Activated CD4-positive, CD25-positive, alpha-beta regulatory T cell (primary cell): ENCODE measurements around the gene EMC8.

Experiments used
- DNase-seq, 4 experiments: peaks; one replicate each; lab custom pipeline; 2025; lab: John Stamatoyannopoulos, UW

The EMC8 gene

DNA sequence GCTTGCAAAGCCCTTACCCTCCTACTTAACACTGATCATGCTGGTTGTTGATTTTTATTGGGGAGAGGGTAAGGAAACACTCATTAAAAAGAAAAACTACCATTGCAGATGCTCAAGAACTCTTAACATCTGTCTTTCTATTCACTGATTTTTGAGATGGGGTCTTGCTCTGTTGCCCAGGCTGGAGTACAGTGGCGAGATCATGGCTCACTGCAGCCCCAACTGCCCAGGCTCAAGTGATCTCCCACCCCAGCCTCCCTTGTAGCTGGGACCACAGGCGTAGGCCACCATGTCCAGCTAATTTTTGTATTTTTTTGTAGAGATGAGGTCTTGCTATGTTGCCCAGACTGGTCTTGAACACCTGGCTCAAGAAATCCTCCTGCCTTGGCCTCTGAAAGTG, 14.5 kb downstream of the EMC8 start:
- DNase-seq = no peak

DNA sequence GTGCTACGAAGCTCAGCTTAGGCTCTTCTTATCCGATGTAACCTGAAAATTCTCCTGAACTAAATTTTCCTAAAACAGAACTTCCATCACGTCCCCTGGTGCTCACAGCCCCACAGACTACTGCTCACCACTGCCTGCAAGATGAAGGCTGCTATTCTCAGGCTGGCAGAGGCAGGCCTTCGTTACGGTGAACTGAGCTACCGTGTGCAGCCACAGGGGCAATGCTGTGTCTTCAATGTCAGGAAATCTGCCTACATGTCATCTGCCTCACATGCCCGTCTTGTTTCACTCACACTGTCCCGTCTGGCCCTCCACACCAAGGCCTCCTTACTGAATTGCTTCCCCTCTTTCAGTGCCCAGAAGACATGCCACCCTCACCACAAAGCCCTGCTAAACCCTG, 15.9 kb downstream of the EMC8 start:
- no peak for DNase-seq

DNA sequence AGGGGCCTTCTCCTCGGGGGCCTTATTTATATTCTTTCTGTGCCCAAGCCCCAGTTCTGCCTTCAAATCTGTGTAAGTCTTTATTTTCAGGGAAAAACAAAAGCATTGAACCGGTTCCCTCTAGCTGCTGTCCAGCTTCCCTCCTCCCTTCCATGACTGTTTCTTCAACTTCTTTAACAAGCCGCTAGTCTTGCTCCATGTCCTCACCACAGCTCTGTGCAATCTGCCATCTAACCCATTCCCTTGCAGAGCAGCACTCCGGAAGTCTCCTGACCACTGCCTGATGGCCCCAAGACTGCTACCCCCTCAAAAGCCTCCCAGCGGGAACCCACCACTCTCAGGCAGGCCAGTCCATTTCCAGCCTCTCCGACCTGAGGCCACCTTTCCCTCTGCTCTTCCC, 16.9 kb downstream of the EMC8 start:
- no peak for DNase-seq

DNA sequence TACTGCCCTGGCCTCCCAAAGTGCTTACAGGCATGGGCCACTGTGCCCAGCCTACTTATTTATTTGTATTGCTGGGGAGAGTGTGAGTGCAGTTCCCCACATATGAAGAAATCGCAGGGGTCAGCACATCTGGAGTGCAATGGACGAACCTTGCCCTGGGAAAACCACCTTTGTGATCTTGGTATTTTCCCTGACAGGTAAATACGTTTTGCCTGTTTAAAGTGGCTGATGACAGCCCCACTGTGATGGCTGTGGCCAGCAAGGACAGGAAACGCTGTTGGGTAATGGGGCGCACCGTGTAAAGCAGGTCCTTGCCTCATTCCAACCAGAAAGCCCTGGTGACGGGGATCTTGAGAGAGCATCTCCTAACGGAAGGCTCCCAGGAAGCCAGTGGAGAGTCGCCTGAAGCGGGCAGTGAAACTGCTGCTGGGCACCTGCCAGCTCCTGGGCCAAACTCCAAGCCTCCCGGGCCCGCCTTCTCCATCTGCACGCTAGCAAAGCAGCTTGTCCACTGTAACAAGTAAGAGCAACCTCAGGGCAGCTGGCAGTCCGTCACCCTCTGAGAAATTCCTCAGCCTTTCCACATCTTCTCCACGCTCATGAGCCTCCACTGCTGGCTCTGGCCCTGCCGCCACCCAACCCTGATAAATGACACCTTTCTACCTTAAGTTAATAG, 17.5 kb downstream of the EMC8 start:
- no peak for DNase-seq

DNA sequence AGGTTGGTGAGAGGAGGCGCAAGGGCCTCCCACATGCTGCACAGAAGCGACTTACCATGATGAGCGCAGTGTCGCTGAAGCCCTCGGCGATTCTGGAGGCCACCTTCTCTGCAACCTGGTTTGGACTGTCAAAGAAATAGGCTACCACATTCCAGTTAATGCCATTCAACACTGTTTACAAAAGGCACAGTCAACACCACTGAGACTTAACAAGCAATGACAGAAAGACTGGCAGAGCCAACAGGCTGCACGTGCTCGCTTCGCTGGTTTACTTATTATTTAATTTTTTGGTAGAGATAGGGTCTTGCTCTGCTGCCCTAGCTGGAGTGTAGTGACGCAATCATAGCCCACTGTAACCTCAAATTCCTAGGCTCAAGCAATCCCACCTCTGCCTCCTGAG, 18.2 kb downstream of the EMC8 start:
- DNase-seq = no peak

DNA sequence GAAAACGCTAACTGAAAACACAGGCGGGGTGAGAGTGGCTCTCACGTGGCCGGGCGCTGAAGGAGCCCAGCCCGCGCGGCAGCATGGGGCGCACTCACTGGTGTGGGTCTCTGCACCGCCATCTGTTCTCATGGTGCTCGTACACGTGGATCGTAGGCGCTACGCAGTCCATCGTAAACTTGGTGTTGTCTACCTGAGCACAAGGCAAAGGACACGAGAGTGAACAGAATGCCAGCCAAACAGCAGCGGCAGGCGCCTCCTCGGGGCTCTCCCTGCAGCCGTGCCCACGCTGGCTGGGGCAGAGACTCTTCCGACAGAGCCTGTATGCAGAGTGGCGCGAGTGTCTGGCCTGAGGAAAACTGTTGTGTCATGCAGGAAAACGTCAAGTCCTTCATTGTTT, 19.1 kb downstream of the EMC8 start:
- no peak for DNase-seq

DNA sequence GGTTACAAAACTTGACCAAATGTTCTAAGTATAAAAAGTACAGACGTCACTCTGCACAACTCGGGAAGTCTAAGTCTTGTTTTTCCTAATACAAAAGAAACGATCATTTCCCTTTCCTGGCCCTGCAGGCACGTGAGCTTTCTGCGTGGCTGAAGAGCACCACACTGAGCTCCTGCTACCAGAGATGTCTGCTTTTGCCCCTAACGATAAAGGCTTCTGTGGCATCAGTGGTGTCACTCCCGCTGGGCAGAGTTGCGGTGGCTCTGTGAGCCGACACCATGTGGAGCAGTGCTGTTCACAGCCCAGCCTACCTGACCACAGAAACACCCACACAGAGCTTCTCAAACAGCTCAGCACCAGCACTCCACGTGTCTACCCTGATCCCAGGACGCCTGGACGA, 20.5 kb downstream of the EMC8 start:
- no peak for DNase-seq

DNA sequence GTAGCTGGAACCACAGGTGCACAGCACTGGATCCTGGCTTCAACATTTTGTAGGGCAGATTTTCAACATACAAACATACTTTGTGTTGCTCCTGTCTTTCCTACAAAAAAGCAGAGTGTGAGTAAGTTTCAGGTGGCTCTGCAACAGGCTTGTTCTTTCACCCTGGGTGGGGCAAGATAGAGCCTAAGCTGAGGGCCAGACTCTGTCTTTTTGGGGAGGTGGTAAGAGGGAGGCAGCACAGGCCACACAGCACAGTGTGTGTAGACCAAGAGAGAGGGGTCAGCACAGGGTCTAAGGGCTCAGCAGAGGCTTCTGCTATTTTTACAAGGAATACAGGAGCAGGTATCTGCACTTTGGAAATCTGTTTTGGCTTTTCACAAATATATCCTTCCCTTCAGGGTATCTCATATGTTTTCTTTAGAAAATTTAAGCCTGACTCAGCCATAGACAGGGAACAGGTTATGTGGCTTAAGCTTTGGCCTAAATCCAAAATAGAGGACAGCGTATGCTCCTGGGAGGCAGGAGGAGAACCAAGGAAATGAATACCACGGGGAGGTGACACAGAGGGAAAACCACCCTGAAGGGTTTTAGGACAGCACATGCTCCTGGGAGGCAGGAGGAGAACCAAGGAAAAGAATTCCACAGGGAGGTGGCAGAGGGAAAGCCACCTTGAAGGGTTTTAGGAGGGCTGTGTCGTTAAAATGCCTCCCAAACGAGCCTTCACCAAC, 21.6 kb downstream of the EMC8 start:
- no peak for DNase-seq

DNA sequence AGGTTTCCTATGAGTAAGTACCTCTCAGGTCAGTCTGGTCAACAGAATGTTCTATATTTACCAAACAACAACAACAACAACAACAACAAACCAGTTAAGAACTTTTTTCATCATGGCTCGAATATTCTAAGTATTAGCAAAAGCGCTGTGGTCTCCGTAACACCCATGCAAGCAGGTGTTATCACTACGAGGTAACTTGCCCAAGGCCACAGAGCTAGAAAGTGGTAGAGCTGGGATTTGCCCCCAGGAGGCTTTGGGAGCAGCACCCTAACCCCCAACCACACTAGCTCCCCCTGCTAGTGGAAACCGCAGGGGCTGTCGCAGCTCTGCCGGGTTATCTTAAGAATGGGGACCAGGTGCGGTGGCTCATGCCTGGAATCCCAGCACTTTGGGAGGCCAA, 24.5 kb downstream of the EMC8 start:
- no peak for DNase-seq

DNA sequence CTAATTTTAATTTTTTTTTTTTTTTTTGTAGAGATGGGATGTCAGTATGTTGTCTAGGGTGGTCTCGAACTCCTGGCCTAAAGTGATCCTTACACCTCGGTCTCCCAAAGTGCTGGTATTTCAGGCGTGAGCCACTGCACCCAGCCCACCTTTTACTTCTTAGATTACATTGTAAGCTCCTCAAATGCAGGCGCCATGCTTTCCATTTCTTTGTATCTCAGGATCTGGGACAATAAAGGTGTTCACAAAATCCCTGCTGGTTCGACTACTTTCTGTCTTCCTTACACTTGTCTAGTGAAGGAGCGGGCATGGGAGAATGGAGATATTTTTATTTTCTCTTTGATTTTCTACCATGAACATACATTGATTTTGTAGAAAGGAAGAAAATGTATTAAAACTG, 25.2 kb downstream of the EMC8 start:
- no peak for DNase-seq

DNA sequence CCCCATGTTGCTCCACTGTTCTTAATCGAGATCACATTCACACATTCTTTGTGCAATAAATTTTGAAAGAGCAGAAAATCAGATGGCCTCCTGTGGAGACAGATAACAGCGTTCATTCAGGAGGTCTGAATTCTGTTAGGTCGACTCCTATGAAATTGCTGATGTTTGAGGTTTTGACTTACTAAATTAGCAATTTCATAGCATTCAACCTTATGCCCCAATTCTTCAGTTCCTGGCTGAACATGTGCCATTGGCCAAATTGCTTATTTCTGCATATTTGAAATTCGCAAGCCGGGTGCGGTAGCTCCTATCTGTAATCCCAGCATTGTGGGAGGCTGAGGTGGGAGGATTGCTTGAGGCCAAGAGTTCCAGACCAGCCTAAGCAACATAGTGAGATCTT, 26.3 kb downstream of the EMC8 start:
- DNase-seq = no peak

DNA sequence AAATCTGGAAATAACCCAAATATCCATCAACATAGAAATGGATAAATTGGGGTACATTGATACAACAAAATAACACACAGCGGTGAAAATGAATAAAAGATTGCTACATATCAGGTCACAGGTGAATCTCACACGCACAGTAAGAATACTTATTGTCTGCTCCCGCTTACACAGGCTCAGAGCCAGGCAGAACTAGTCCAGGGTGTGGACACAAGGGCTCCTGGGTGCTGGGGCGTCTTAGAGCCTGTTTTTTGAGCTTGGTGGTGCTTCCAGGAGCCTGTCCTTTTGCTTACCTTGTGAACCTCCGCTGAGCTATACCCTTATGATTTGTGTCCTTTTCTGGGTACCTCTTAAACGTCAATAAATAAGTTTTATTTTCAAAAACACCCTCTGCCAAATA, 28.6 kb downstream of the EMC8 start:
- no peak for DNase-seq

DNA sequence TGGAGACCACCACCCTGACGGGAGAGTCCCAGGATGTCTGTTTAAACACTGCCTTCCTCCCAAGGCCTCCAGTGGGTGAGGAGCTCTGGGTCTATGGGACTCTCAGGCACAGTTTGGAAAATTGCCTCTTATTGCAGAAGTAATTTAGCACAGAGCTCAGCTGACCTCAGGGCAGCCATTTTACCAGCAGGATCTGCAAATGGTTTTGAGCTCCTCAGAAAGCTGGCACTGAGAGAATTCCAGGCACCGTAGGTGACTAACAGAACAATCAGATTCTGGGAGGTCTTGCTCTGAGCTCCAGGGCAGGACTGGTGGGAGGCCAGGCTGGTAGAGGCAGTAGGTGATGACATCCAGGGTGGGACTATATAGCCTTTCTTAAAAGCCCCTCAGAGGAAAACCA, 31.1 kb downstream of the EMC8 start:
- no peak for DNase-seq

DNA sequence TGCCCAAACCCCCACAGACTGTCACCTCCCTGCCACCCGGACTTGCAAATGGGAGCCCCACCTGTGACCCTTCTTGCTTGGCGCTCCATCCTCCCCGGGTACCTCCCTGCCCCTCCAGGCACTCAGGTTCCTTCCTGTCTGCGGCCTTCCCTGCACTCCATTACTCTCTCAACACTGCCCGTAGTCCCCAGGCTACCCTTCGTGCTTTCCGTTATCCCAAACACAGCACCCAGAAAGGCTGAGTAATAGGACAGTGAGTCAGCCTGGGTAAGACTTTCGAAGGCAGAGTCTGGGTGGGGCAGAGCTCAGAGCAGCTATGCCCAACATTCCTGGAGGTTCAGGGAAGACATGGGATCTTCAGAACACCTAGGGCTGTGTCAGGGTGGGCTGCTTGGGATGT, 31.8 kb downstream of the EMC8 start:
- DNase-seq = no peak

DNA sequence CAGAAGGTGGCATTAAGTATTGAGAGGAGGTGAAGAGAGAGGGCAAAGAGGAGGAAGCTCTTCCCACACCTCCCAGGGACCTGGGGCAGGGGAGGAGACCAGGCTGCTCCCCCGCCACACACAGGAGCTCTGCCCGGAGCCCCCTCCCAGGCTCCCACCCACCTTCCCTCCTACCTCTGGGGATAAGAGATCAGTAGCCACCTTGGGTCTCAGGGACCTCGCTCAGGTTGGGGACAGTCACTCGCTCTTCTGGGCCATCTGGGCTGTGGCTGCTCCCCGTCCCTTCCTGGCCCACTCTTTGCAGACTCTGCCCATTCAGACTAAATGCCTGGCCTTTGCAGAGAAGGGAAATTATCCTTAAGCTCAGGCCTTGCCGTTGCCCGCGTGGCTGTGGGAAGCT, 33.6 kb downstream of the EMC8 start:
- no peak for DNase-seq

DNA sequence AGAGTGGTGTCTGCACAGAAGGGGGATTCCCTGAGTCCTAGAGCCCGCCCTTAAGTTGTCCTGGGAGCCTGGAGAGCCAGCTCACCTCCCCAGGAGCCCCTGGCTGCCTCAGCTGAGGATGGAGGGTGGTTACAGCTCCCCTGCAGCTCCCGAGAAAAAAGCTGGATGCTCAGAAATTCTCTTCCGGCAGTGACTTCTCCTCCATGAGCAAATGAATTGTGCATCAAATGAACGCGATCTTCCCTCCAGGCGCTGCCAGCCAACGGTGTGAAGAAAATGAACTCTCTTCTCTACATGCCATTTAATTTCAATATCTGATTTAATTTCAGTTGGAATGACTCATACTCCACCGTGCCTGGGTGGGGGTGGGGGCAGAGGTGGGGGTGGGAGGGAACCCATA, 34.1 kb downstream of the EMC8 start:
- DNase-seq = no peak

DNA sequence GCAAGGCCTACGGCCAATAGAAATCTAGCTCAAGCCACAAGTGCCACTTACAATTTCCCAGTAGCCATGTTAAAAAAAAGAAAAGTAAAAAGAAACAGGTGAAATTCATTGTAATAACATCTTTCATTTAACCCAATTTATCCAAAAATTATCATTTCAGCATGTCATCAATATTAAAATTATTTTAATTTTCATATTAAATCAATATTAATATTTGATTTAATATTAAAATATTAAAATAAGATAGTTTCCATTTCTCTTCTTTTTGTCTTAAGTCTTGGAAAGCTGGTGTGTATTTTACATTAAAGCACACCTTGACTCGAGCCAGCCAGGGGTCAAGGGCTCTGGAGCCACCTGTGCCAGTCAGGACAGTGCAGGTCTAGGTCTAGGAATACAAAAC, 35.7 kb downstream of the EMC8 start:
- DNase-seq = no peak

DNA sequence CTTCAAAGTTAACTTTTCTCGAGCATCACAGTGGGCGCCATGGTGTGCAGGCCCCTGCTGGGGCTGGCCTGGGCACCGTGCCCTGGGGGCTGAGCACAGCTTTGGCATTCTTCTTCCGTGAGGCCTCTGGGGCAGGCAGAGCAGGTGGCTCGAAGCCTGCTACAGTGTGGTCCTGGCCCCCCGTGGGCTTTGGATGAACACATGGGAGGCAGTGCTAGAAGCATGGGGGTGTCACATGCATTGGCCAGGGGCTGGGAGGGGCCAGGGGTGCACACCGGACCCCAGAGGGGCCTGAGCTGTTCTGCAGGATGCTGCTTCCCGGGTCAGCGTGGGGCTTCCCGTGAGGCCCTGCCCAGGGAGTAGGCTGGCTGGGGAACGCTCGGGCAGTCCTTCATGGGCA, 36.4 kb downstream of the EMC8 start:
- DNase-seq = no peak

DNA sequence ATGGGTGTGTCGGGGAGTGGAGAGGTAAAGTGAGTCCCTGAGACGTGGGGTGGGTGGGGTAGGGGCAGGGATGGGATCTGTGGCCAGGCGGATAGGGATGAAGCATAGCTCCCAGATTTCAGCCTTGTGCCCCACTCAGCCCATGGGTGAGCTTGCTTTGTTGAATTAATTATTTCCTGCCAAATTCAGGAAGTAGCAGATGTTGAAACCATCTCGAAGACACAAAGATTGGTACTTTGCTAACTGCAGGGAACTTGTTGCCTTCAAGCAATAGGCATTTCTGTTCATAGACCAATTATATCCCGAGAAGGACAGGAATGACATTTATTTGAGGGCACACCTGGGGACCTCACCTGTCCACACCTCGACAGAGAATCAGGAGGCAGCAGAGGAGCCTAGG, 37.5 kb downstream of the EMC8 start:
- DNase-seq = no peak

DNA sequence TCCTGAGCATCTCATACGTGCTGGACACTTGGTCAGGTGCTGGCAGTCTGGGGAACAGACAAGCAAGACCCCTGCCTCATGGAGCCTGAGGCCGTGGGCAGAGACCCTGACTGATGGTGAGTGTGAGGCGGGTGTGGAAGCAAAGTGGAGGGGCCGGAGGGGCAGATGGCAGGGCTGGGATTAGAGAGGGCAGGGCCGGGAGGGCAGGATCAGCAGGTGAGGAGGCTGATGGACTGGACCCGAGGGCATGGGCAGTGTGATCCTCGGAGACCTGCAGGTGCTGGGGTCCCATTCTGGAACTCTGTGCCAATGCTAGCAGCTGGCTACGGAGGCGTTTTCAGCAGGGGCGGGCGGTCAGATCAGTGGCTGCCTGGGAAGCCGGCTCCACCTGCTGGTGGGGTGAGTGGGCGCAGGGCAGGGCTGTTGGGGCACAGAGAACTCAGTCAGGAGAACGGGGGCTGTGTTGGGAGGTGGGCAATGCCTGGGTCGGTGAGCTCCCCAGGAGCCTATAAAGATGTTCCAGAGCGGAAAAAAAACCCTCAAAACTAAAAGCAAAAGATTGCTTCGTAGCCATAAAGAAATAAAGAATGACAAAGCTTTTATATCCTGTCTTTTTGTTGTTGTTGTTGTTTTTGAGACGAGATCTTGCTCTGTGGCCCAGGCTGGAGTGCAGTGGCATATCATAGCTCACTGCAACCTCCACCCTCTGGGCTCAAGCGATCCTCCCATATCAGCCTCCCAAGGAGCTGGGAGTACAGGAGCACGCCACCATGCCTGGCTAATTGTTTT, 39.5 kb downstream of the EMC8 start:
- no peak for DNase-seq

DNA sequence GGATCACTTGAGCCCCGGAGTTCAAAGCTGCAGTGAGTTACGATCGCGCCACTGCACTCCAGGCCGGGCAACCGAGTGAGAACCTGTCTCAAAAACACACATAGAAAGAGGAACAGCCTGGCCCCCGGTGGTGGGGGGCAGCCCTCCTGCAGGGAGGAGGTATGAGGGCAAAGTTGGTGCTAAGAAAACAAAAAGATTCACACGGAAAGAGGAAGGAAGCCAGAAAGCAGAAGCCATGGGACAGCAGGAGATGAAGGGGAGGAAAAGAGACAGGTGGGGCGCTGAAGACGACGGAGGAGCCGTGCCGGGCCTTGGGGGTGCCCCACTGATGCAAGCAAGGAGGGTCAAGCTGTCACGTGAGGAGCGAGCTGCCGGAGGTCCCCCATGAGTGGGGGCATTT, 40.2 kb downstream of the EMC8 start:
- DNase-seq = no peak

DNA sequence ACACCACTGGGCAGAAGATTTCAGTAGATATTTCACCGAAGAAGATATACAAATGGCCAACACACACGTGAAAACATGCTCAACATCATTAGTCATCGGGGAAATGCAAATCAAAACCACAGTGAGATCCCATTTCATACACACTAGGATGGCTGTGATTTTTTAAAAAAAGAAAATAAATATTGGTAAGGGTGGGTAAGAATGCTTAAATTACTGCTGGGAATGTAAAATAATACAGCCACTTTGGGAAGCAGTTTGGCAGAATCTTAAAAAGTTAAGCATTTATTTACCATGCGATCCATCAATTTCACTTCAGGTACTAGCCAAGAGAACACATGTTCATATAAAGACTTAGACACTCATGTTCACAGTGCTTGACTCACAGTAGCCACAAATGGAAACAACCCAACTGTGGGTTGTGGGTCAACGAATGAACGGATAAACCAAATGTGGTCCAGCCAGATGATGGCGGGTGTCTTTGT, 42.0 kb downstream of the EMC8 start:
- DNase-seq = no peak
